Kidney epithelial cell (primary cell): Measurements from ENCODE around the gene CLK2. TPM values are rescaled to one million over a fixed set of nuclear protein-coding genes. Genes with fewer than 3 reads are reported as not detected.

Experiments
- DNase-seq: peaks from one replicate; pipeline ENCODE4 v3.0.0-alpha.2; 2010; ENCODE audit warnings: low read depth
- H3K27me3 ChIP-seq: 2 replicates; pipeline ENCODE4 v1.6.0; 2011; ENCODE audit warnings: low read length; ENCODE audit not compliant: control insufficient read depth, insufficient read depth
- H3K36me3 ChIP-seq: 2 replicates; pipeline ENCODE4 v1.5.1; 2011; ENCODE audit warnings: low read length; ENCODE audit not compliant: control insufficient read depth, insufficient read depth
- H3K4me3 ChIP-seq: 2 replicates; pipeline ENCODE4 v1.5.1; 2011; ENCODE audit warnings: low read depth, mild to moderate bottlenecking, control low read depth, low read length
- total RNA-seq: library from RNA; depleted of rRNA; stranded (reverse); fragments of >200 nt; gene quantifications from 2 replicates; pipeline ENCODE4 v1.2.3, GENCODE V29; 2015
- TF ChIP-seq, protein P1 (sequence below): IDR thresholded peaks from 2 replicates; pipeline ENCODE4 v1.5.1; 2011; ENCODE audit warnings: mild to moderate bottlenecking, moderate library complexity, low read length, control low read depth, inconsistent platforms; ENCODE audit not compliant: insufficient read depth, poor library complexity, severe bottlenecking

The CLK2 gene
- total RNA-seq, 1 donor from 2014 or later, result 21.7 TPM

DNA sequence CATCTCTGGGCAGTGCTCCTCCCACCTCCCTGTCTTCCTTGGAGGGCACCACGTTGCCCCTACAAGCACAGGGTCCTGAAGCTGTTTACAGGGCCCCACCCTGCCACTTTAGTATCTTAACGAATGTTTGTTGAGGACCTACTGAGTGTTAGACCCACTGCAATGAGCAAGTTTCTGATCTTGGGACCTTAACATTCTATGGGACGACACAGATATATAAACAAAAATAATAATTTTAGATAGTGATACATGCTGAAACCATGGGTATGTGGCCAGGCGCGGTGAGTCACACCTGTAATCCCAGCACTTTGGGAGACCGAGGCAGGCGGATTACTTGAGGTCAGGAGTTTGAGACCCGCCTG, 28.2 kb downstream of the CLK2 start:
- Histone ChIP-seq H3K36me3 (no peaks in the 10 kb centered on the region), H3K27me3 (no peaks in the 10 kb centered on the region), H3K4me3 (peak overlapping the region; percentile 56)
- TF ChIP-seq, protein P1, sequence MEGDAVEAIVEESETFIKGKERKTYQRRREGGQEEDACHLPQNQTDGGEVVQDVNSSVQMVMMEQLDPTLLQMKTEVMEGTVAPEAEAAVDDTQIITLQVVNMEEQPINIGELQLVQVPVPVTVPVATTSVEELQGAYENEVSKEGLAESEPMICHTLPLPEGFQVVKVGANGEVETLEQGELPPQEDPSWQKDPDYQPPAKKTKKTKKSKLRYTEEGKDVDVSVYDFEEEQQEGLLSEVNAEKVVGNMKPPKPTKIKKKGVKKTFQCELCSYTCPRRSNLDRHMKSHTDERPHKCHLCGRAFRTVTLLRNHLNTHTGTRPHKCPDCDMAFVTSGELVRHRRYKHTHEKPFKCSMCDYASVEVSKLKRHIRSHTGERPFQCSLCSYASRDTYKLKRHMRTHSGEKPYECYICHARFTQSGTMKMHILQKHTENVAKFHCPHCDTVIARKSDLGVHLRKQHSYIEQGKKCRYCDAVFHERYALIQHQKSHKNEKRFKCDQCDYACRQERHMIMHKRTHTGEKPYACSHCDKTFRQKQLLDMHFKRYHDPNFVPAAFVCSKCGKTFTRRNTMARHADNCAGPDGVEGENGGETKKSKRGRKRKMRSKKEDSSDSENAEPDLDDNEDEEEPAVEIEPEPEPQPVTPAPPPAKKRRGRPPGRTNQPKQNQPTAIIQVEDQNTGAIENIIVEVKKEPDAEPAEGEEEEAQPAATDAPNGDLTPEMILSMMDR, result no peak
- no peak for DNase-seq

DNA sequence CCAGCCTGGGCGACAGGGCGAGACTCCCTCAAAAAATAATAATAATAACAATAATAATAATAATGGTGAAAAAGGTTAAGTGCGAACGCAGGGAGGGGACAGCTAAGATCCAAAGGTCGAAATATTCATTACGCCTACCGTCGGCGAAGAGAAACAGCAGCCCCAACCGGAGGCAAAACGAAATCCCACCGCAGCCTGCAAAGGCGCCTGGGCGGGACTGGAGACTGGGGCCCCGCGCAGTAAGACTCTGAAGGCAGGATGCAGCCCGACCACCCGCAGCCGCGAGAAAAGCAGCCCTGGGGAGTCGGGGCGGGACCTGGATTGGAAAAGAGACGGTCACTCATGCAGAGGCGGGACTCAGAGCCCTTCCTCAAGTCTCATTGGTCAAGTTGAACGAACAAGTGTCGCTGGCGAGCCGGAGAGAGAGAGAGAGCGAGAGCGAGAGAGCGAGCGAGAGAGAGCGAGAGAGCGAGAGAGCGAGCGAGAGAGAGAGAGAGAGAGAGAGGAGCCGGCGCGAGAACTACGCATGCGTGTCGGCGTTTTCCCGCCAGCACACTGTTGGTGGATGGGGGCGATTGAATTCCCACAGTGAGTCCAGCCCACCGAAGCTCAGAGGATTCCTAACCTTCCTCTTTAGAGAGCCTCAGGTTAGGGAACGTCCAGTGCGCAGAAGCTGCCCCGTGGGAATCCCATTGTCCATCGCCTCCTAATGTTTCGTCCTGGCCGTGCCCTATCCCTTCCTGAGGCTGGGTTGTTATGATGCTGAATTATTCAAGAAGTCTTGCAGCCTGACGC, 28.7 kb downstream of the CLK2 start:
- DNase-seq, result peak; percentile 97

DNA sequence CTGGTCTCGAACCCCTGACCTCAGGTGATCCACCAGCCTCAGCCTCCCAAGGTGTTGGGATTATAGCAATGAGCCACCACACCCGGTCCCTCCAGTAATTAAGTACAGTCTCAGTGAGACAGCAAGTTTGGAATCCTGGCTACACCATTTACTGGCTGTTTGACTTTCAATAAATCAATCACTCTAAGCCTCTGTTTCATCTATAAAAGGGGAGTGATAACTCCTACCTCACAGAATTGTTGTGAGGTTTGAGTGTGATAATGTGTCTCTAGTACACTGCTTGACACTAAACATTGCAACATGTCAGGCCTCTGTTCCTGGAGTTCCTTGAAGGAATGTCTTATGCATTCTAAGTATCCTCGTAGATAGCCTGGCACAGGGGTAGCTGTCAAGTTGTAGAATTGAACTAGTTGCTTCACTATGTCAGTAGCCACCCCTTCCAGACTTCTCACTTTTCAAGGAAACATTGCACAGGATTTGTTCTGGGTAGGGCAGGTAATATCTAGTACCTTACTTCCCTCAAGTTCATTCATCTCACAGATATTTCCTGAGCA, 30.4 kb downstream of the CLK2 start:
- DNase-seq, result no peak
- Histone ChIP-seq H3K27me3 (no peaks in the 10 kb centered on the region), H3K36me3 (no peaks in the 10 kb centered on the region), H3K4me3 (no peak overlapping the region)
- TF ChIP-seq, protein P1, result no peak

More for the DNA sequence above, 28.7 kb downstream of the CLK2 start:
- no peaks in the 10 kb centered on the region for H3K36me3 ChIP-seq
- TF ChIP-seq, protein P1, result no peak
- peak overlapping the region; percentile 56 for H3K4me3 ChIP-seq
- no peaks in the 10 kb centered on the region for H3K27me3 ChIP-seq

DNA sequence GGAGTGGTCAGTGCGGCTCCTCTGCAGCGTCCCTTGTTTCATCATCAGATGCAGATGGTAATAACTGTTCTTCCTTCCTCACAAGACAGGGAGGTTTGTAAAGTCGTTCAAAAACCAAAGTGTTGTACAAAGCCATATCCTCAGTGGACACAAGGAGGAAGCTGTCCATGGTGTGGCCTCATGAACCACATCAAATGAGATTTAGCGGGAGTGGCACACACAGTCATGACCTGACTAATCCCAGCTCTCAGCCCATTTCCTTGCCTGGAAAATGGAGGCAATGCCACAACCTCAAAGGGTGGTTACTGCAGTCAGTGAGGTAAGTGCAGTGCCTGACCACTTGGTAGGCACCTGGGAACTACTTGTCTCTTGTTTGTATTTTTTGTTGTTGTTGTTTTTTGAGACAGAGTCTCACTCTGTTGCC, 31.5 kb downstream of the CLK2 start:
- no peak for DNase-seq
- Histone ChIP-seq H3K27me3 (no peaks in the 10 kb centered on the region), H3K4me3 (no peak overlapping the region), H3K36me3 (no peaks in the 10 kb centered on the region)
- TF ChIP-seq, protein P1, result no peak

DNA sequence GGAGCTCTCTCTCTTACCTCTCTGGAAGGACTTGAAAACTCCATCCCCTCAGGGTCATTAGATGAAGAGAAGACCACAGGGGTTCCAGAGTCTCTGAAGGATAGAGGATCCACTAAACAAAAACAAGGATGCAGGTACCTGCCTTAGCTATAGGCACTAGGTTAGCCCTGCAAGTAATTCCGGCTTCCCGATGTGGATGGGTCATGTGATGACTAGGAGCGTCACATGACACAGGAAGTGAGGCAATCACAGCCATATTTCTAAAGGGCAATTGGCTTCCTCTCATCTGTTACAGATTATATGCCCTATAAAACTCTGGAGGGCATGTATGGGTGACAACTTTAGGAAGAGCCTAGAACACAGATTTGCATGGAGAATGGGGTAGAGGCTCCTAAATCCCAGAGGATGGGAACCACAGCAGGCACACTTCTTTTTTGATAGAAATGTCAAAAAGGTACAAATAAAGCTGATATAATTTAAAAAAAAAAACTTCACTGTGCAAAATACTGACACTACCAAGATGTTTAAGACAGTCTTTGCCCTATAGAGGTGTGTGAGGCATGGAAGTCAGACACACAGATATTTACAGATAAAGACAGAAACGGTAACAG, 32.1 kb downstream of the CLK2 start:
- H3K4me3 ChIP-seq, result peak overlapping the region; percentile 44
- no peak for DNase-seq
- H3K36me3 ChIP-seq, result no peaks in the 10 kb centered on the region
- H3K27me3 ChIP-seq, result no peaks in the 10 kb centered on the region
- TF ChIP-seq, protein P1, result no peak
